DMS153 treated with DMSO at 0.1 percent for 48 hours (cell line): Measurements from ENCODE around the gene ZBTB20.
A peak's percentile ranks its signal among the peaks of the same experiment; 100 is the strongest.

Experiments
- DNase-seq: peaks from one replicate; lab custom pipeline; 2025; ENCODE audit not compliant: unreplicated experiment; lab: John Stamatoyannopoulos, UW

ZBTB20 gene

GRCh38 chr3:115089481-115089880, 57.6 kb downstream of the ZBTB20 start:
- no peak for DNase-seq

- no peak for DNase-seq
Observed at GRCh38 chr3:115087512-115087911, 59.6 kb downstream of the ZBTB20 start.

- DNase-seq: no peak
Observed at GRCh38 chr3:115086344-115086743, 60.7 kb downstream of the ZBTB20 start.

GRCh38 chr3:115085197-115085865, 61.8 kb downstream of the ZBTB20 start:
- no peak for DNase-seq

GRCh38 chr3:115084686-115085085, 62.4 kb downstream of the ZBTB20 start:
- no peak for DNase-seq

GRCh38 chr3:115082260-115082659, 64.8 kb downstream of the ZBTB20 start:
- DNase-seq: no peak

GRCh38 chr3:115081444-115081843, 65.6 kb downstream of the ZBTB20 start:
- DNase-seq: no peak

- no peak for DNase-seq
Observed at GRCh38 chr3:115077501-115078250, 69.4 kb downstream of the ZBTB20 start.

GRCh38 chr3:115074502-115074901, 72.6 kb downstream of the ZBTB20 start:
- DNase-seq: no peak

GRCh38 chr3:115072265-115073021, 74.6 kb downstream of the ZBTB20 start:
- DNase-seq: peak; percentile 40

- DNase-seq: no peak
Observed at GRCh38 chr3:115071601-115072000, 75.5 kb downstream of the ZBTB20 start.

- DNase-seq: no peak
Observed at GRCh38 chr3:115071166-115071565, 75.9 kb downstream of the ZBTB20 start.

GRCh38 chr3:115068799-115069198, 78.3 kb downstream of the ZBTB20 start:
- DNase-seq: no peak

GRCh38 chr3:115062412-115062956, 84.6 kb downstream of the ZBTB20 start:
- no peak for DNase-seq

GRCh38 chr3:115062009-115062408, 85.1 kb downstream of the ZBTB20 start:
- no peak for DNase-seq

- DNase-seq: no peak
Observed at GRCh38 chr3:115052906-115053305, 94.2 kb downstream of the ZBTB20 start.

- DNase-seq: no peak
Observed at GRCh38 chr3:115042351-115042750, 104.7 kb downstream of the ZBTB20 start.

- peak; percentile 6 for DNase-seq
Observed at GRCh38 chr3:115040673-115041286, 106.3 kb downstream of the ZBTB20 start.

GRCh38 chr3:115040246-115040645, 106.8 kb downstream of the ZBTB20 start:
- DNase-seq: no peak

GRCh38 chr3:115038817-115039216, 108.3 kb downstream of the ZBTB20 start:
- DNase-seq: no peak

- no peak for DNase-seq
Observed at GRCh38 chr3:115022835-115023398, 124.2 kb downstream of the ZBTB20 start.
